Adrenal gland (tissue), 12 donors: ENCODE results near the gene ZNF200. TPM values are rescaled to one million over a fixed set of nuclear protein-coding genes. Genes with fewer than 3 reads are reported as not detected.

ENCODE experiments used
- DNase-seq, 7 donors: peaks; one replicate each; pipeline ENCODE4 v3.0.0-alpha.2; 2019 to 2020
- H3K27ac ChIP-seq, 5 donors: fragments of 200-600 bp; sonication (generic) in 4 of 5; 1 replicate in 3 of 5; 2 replicates in 2 of 5; pipeline versions ENCODE4 v1.5.1 to v1.8.0; 2016 to 2020; ENCODE audit warnings: mild to moderate bottlenecking in 1 of 5
- H3K27me3 ChIP-seq: fragments of 200-600 bp; 2 replicates; pipeline ENCODE4 v1.8.0; 2021
- H3K36me3 ChIP-seq, 2 donors: fragments of 200-600 bp; replicated peaks in 1 of 2; 1 replicate in 1 of 2; 2 replicates in 1 of 2; pipeline versions ENCODE4 v1.5.1 to v1.8.0; 2018 to 2022
- H3K4me1 ChIP-seq, 2 donors: fragments of 200-600 bp; replicated peaks in 1 of 2; 1 replicate in 1 of 2; 2 replicates in 1 of 2; pipeline versions ENCODE4 v1.5.1 to v1.8.0; 2018 to 2021
- H3K4me3 ChIP-seq, 4 donors: fragments of 200-600 bp; sonication (generic) in 3 of 4; one replicate each; pipeline ENCODE4 v1.5.1; 2016 to 2018
- H3K9me3 ChIP-seq, 3 donors: fragments of 200-600 bp; sonication (generic) in 1 of 3; replicated peaks in 1 of 3; 1 replicate in 2 of 3; 2 replicates in 1 of 3; pipeline versions ENCODE4 v1.5.1 to v1.8.0; 2016 to 2021
- POLR2A ChIP-seq, 2 donors: fragments of 450-650 bp; IDR thresholded peaks; one replicate each; pipeline ENCODE4 v1.6.1; 2017; ENCODE audit warnings: antibody characterized with exemption in 2 of 2, mild to moderate bottlenecking in 2 of 2, moderate library complexity in 1 of 2
- WGBS, 4 donors: extraction: QIAGEN DNeasy Blood & Tissue Kit in 2 of 4; methylation state at CpG; one replicate each; pipeline versions ENCODE4 v1.1.5 to v1.1.7; 2013 to 2017; 5-methylcytosine and 5-hydroxymethylcytosine counted together
- intact Hi-C, 2 donors: fragments of 100-400 bp; cut with DNase I; formaldehyde crosslinking; loops; one replicate each; pipeline versions ENCODE4 v1.14.1 to v1.15.0; 2022 to 2023
- polyA plus RNA-seq, 3 donors: library from polyadenylated mRNA; stranded (reverse); fragments of 200-250 nt in 2 of 3; fragments of 350-450 nt in 1 of 3; fragmentation: Illumina TruSeq in 1 of 3; extraction: RNeasy Lipid Tissue Mini Kit (QIAGEN cat#74804) in 1 of 3; gene quantifications; one replicate each; pipeline ENCODE4 v1.2.3, GENCODE V29; 2013 to 2014
- total RNA-seq, 9 donors: library from RNA; depleted of rRNA in 4 of 9; stranded (reverse); fragments of >200 nt in 4 of 9; fragments of 120-200 nt in 1 of 9; fragmentation: NEBNext Ultra II Directional in 1 of 9; extraction: Animal tissue kit (Norgen Biotek cat#: 25700) in 1 of 9; gene quantifications; one replicate each; pipeline versions ENCODE4 v1.1.0 to v1.2.4, GENCODE V29; 2013 to 2023
- TF ChIP-seq, protein P1 (sequence below), 6 experiments: fragments of 450-650 bp in 4 of 6; fragments of 200-600 bp in 2 of 6; sonication (generic) in 1 of 6; IDR thresholded peaks; 1 replicate in 5 of 6; 2 replicates in 1 of 6; pipeline versions ENCODE4 v1.5.1 to v1.8.0; 2016 to 2021; ENCODE audit warnings: antibody characterized with exemption in 6 of 6, mild to moderate bottlenecking in 2 of 6, moderate library complexity in 1 of 6
- donor health status: healthy with polysubstance abuse.
- donor health status: Bipolar disorder and iron deficiency.
- donor health status: DM: yes; HTN: yes; CAD: no.
- donor health status: DM: no; HTN: no; CAD: no.
- donor health status: DM: no; HTN: no; CAD: no.
- donor health status: DM: yes; HTN: yes; CAD: no.

Gene ZNF200
- total and polyA plus RNA-seq, 12 donors, result 4.4 to 15.4 (median 8.1) TPM

DNA sequence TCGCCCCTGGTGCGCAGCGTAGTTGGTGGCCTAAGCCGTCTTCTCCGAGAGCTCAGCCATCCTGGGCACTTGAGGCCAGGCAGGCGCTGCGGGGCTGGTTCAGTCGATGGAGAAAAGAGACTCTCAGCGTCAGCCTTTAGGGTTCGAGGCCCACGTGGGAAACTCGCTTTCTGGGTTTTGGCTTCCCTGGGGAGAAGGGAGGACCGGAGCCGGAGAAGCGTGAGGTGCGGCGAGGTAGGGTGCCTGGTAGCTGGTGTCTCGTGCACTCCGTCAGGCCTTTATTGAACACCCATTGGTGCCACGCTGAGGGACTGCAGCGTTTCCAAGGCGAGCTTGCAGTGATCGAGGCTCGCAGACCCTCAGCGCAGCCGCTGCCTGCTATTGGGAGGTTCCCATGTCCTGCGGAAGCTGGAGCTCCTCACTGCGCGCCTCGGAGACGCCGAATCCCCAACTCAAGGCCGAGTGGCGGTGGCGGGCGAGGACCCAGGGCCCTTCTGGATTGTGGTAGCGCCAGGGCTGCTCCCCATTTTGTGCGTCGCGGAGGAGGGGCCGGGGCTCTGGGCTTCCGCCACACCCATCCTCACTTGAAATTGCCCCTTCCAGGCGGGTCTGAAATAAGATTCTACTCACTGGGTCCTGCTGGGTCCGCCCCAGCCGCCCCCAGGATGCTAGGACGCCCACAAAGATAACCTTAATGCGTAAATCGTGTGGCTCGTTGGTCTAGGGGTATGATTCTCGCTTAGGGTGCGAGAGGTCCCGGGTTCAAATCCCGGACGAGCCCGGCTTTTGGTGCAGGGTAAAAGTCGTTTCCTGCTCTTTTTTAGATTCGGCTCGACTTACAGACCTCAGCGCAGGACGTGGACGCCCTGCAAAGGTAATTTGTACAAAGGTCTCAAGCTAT is 45.8 kb downstream of the ZNF200 start:
- WGBS, 4 donors, result 0 to 5% (median 3%) methylated on average over 17 to 61 of the region's 61 CpGs
- Histone ChIP-seq H3K36me3 (no peaks in the 10 kb centered on the region), H3K27me3 (peaks cover 96% of the 10 kb centered on the region), H3K9me3 (no peaks in the 10 kb centered on the region), H3K27ac (no peak overlapping the region), H3K4me3 (peak overlapping the region in 1 of 4 donors; percentile 21), H3K4me1 (peaks cover 0 to 6% of the 10 kb centered on the region in 2 donors)
- intact Hi-C loops, result no loop called here
- TF ChIP-seq, protein P1, sequence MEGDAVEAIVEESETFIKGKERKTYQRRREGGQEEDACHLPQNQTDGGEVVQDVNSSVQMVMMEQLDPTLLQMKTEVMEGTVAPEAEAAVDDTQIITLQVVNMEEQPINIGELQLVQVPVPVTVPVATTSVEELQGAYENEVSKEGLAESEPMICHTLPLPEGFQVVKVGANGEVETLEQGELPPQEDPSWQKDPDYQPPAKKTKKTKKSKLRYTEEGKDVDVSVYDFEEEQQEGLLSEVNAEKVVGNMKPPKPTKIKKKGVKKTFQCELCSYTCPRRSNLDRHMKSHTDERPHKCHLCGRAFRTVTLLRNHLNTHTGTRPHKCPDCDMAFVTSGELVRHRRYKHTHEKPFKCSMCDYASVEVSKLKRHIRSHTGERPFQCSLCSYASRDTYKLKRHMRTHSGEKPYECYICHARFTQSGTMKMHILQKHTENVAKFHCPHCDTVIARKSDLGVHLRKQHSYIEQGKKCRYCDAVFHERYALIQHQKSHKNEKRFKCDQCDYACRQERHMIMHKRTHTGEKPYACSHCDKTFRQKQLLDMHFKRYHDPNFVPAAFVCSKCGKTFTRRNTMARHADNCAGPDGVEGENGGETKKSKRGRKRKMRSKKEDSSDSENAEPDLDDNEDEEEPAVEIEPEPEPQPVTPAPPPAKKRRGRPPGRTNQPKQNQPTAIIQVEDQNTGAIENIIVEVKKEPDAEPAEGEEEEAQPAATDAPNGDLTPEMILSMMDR (IDR thresholded peaks at IDR 0.05), result no peak
- TF ChIP-seq POLR2A (IDR thresholded peaks at IDR 0.05), result no peak
- no peak for DNase-seq

DNA sequence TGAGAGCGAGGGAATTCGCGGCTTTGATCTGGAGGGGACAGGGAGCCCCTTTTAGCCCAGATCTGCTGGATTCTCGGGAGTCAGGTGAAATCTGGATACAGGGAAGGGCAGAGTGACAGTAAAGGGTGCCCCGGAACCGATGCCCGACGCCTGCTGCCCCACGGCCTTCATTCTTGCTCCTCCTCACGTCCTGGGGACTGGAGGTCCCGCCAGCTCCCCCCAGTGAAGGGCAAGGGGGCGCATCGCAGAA is 46.4 kb downstream of the ZNF200 start:
- Histone ChIP-seq H3K4me3 (no peak overlapping the region), H3K4me1 (peaks cover 0 to 6% of the 10 kb centered on the region in 2 donors), H3K9me3 (no peaks in the 10 kb centered on the region), H3K27ac (no peak overlapping the region), H3K36me3 (no peaks in the 10 kb centered on the region), H3K27me3 (peaks cover 96% of the 10 kb centered on the region)
- intact Hi-C loops, result no loop called here
- no peak for DNase-seq
- no peak for TF ChIP-seq POLR2A (IDR thresholded peaks at IDR 0.05)
- TF ChIP-seq, protein P1 (IDR thresholded peaks at IDR 0.05), result no peak
- 1 to 2% (median 2%) methylated on average over 8 to 13 of the region's 13 CpGs; no CpG with 5 or more reads in 1 of the 4 donors for WGBS, 4 donors

DNA sequence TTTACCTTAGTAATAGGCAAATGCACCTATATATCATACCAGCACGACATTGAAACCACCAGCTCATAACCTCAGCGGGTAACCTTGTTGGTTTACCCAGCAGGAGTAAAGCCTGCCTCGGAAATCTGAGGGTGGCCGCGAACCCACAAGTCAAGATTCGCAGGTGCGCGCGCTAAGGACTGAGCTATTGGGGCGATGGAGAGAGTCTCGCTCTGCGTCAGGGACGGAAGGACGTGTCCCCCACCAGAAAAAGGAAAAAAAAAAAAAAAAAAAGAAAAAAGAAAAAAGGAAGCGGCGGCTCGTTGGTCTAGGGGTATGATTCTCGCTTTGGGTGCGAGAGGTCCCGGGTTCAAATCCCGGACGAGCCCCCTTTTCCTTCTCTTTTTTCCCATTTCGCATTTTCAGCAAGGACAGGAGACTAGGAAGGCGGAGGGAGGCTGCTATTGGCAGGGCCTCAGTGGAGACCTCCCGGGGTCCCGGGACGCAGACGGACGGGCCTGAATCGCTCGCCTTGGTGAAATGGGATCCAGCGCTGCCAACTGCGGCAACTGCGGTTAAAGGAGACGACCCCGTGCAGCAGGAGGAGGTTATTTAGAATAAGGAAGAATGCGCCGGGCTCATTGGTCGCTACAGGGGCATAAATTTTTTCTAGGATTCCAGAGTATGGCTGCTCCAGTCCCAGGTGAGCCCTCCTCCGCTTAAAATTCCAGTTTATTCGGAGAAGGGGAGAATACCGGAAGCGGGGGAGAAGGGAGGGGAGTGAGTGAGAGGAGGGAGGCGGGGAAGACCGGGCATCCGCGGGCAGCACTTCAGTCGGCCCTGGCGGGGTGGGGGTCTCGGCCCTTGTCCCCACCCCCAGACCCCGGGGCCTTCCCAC is 46.9 kb downstream of the ZNF200 start, which contains the start of gene OR1F1:
OR1F1 (plus strand) TSS at position 407 of the 877 bp plus-strand sequence.
- no peak within 1 kb of the TSS for H3K27ac ChIP-seq
- H3K9me3 ChIP-seq, result no peaks in the 10 kb centered on the region
- H3K27me3 ChIP-seq, result peaks cover 96% of the 10 kb centered on the region
- DNase-seq, result no peak
- peaks cover 0 to 9% of the 10 kb centered on the region in 2 donors for H3K4me1 ChIP-seq
- TF ChIP-seq, protein P1 (IDR thresholded peaks at IDR 0.05), result no peak
- TF ChIP-seq POLR2A (IDR thresholded peaks at IDR 0.05), result no peak
- WGBS, 4 donors, result 2 to 5% (median 3%) methylated on average over 33 to 51 of the region's 51 CpGs
- no peaks in the 10 kb centered on the region for H3K36me3 ChIP-seq
- intact Hi-C loops, result no loop called here
- H3K4me3 ChIP-seq, result no peak within 1 kb of the TSS
